Large intestine (tissue), 3 donors: Measurements from ENCODE around the gene PM20D2. TPM values are rescaled to one million over a fixed set of nuclear protein-coding genes. Genes with fewer than 3 reads are reported as not detected.

Experiments
- DNase-seq, 2 donors: peaks; one replicate each; pipeline versions ENCODE4 v3.0.0 to v3.0.0-alpha.2; 2013
- H3K27ac ChIP-seq: one replicate; pipeline ENCODE4 v1.5.1; 2013; ENCODE audit warnings: low read length
- H3K27me3 ChIP-seq: 2 replicates; pipeline ENCODE4 v1.6.1; 2013; ENCODE audit warnings: low read length; ENCODE audit not compliant: control insufficient read depth, insufficient read depth
- H3K36me3 ChIP-seq: 2 replicates; pipeline ENCODE4 v1.6.1; 2013; ENCODE audit warnings: low read length; ENCODE audit not compliant: control insufficient read depth, insufficient read depth
- H3K4me1 ChIP-seq: one replicate; pipeline ENCODE4 v1.6.1; 2013; ENCODE audit warnings: low read length; ENCODE audit not compliant: control insufficient read depth, insufficient read depth
- H3K4me3 ChIP-seq: one replicate; pipeline ENCODE4 v1.5.1; 2013; ENCODE audit warnings: low read length
- H3K9me3 ChIP-seq: one replicate; pipeline ENCODE4 v1.6.1; 2013; ENCODE audit warnings: mild to moderate bottlenecking, low read depth, low read length, moderate library complexity; ENCODE audit not compliant: control insufficient read depth
- WGBS: methylation state at CpG from one replicate; pipeline ENCODE4 v1.1.5; 2013; ENCODE audit warnings: low lambda C conversion rate; ENCODE audit not compliant: insufficient coverage; 5-methylcytosine and 5-hydroxymethylcytosine counted together
- polyA plus RNA-seq: library from polyadenylated mRNA; unstranded; fragments of 120-200 nt; gene quantifications from one replicate; pipeline ENCODE4 v1.2.1, GENCODE V29; 2013

Gene PM20D2
- polyA plus RNA-seq, 1 donor: 28.1 TPM

DNA sequence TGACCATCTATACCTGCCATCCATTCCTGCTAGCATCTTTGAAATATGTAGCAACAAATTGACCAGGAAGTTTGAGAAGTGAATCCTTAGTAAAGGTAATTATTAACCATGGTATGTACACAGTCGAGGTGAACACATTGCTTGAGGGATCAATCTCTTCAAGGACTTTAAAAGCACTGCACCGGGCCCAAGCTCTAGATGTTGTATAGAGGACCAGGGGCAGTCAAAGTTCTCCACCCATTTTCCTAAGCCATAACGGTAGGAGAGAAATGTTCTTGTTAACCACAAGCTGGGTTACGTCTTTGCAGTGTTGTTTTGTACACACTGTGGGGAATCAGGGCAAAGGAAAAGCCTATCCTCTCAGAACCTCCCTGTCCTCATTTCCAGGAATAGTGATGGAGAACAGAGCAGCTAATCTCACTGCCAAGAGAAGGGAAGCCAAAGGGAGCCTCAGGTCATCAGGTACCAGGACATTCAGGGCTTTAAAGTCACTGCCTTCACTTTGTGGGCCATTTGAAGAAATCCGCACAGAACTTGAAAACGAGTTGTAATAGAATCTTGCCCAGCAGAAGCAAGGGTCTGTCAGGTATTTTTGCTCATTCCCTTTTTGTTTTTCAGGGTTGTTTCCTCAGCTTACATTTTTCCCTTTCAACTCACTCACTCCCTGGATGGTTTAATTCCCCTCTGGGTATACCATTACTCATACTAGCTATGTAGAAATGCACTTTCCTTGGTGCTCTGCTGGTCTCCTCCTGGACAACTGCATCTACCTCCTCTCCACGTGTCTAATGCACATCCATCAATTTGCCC is 5.3 kb upstream of the PM20D2 start:
- Histone ChIP-seq H3K9me3 (no peaks in the 10 kb centered on the region), H3K4me3 (no peak overlapping the region), H3K4me1 (peaks cover 10% of the 10 kb centered on the region), H3K27me3 (no peaks in the 10 kb centered on the region), H3K27ac (no peak overlapping the region), H3K36me3 (no peaks in the 10 kb centered on the region)
- 90% methylated on average over 3 of the region's 7 CpGs for WGBS
- DNase-seq: peak; percentile 18 to 66

GRCh38 chr6:89144354-89144906 is 1.4 kb upstream of the PM20D2 start:
- Histone ChIP-seq H3K9me3 (no peaks in the 10 kb centered on the region), H3K4me3 (no peak overlapping the region), H3K27ac (no peak overlapping the region), H3K36me3 (no peaks in the 10 kb centered on the region), H3K27me3 (no peaks in the 10 kb centered on the region), H3K4me1 (peaks cover 10% of the 10 kb centered on the region)
- no CpG with 5 or more reads among the region's 2 CpGs for WGBS
- no peak for DNase-seq

- peaks cover 5% of the 10 kb centered on the region for H3K4me1 ChIP-seq
- H3K36me3 ChIP-seq: no peaks in the 10 kb centered on the region
- H3K9me3 ChIP-seq: no peaks in the 10 kb centered on the region
- no peak for DNase-seq
- WGBS: 50% methylated on average over 1 of the region's 17 CpGs
- peak overlapping the region; percentile 77 for H3K4me3 ChIP-seq
- peak overlapping the region; percentile 74 for H3K27ac ChIP-seq
- no peaks in the 10 kb centered on the region for H3K27me3 ChIP-seq
Measured at GRCh38 chr6:89145091-89145955, 532 bp upstream of the PM20D2 start.

- DNase-seq: peak in 1 of 2 donors; percentile 24
- no peaks in the 10 kb centered on the region for H3K9me3 ChIP-seq
- peaks cover 4% of the 10 kb centered on the region for H3K36me3 ChIP-seq
- 43% methylated on average over 7 of the region's 26 CpGs for WGBS
- H3K4me3 ChIP-seq: peak overlapping the region; percentile 77
- H3K27me3 ChIP-seq: no peaks in the 10 kb centered on the region
- peaks cover 5% of the 10 kb centered on the region for H3K4me1 ChIP-seq
- H3K27ac ChIP-seq: peak overlapping the region; percentile 74
Measured at GRCh38 chr6:89146718-89147700, 1.2 kb downstream of the PM20D2 start.

- no peak overlapping the region for H3K4me3 ChIP-seq
- no peak for DNase-seq
- H3K27ac ChIP-seq: no peak overlapping the region
- no peaks in the 10 kb centered on the region for H3K27me3 ChIP-seq
- H3K36me3 ChIP-seq: peaks cover 4% of the 10 kb centered on the region
- WGBS: no CpG with 5 or more reads among the region's 17 CpGs
- H3K4me1 ChIP-seq: peaks cover 5% of the 10 kb centered on the region
- no peaks in the 10 kb centered on the region for H3K9me3 ChIP-seq
Measured at GRCh38 chr6:89148016-89148750, 2.3 kb downstream of the PM20D2 start.

- no peak overlapping the region for H3K4me3 ChIP-seq
- WGBS: 80% methylated on average over 1 of the region's 1 CpG
- DNase-seq: no peak
- no peaks in the 10 kb centered on the region for H3K27me3 ChIP-seq
- H3K27ac ChIP-seq: no peak overlapping the region
- peaks cover 13% of the 10 kb centered on the region for H3K36me3 ChIP-seq
- no peaks in the 10 kb centered on the region for H3K9me3 ChIP-seq
- peaks cover 2% of the 10 kb centered on the region for H3K4me1 ChIP-seq
Measured at GRCh38 chr6:89154131-89154530, 8.3 kb downstream of the PM20D2 start.

GRCh38 chr6:89160331-89161092 is 14.7 kb downstream of the PM20D2 start:
- Histone ChIP-seq H3K27me3 (no peaks in the 10 kb centered on the region), H3K4me1 (no peaks in the 10 kb centered on the region), H3K4me3 (no peak overlapping the region), H3K27ac (no peak overlapping the region), H3K36me3 (peaks cover 33% of the 10 kb centered on the region), H3K9me3 (no peaks in the 10 kb centered on the region)
- no peak for DNase-seq
- WGBS: 100% methylated on average over 3 of the region's 4 CpGs

DNA sequence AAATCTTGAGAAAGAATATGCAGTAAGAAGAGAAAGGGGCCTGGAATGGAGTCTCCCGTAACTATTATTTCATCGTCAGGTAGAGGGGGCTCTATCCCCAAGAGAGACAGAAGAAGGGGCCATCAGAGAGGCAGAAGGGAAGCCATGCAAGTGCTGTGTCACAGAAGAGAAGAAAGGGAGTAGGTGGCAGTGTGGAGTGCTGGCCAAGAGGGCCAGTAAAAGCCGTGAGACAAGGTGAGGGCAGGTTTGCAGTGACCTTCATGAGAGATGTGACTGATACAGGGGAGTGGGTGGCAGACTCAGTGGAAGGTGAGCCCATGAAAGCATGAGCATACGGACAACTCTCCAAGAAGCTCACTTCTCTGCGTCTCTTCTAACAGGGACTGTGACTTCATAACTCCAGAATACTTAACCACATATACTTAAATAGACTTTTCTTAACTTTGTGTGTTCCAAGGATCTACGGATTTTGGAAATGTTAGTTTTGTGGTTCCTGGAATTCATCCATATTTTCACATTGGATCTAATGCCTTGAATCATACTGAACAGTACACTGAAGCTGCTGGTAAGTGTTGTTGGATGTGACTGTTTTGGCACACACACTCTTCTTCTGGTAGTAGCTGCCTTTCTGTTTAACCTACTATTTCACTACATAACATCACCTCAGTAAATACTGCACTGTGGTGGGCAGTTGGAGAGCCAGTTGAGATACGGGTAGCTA is 15.6 kb downstream of the PM20D2 start:
- no peaks in the 10 kb centered on the region for H3K4me1 ChIP-seq
- H3K36me3 ChIP-seq: peaks cover 34% of the 10 kb centered on the region
- no peak for DNase-seq
- no peaks in the 10 kb centered on the region for H3K27me3 ChIP-seq
- no CpG with 5 or more reads among the region's 7 CpGs for WGBS
- no peak overlapping the region for H3K27ac ChIP-seq
- no peaks in the 10 kb centered on the region for H3K9me3 ChIP-seq
- no peak overlapping the region for H3K4me3 ChIP-seq
